Mesendoderm (in vitro differentiated cells): ENCODE measurements around the gene KCNG3.

Experiments used
- DNase-seq: peaks from one replicate; pipeline ENCODE4 v3.0.0; 2013
- H2AK5ac ChIP-seq: 2 replicates; pipeline ENCODE4 v1.6.1; 2013; ENCODE audit warnings: low read length, inconsistent platforms
- H2BK120ac ChIP-seq: 2 replicates; pipeline ENCODE4 v1.6.1; 2013; ENCODE audit warnings: low read depth, mild to moderate bottlenecking, low read length, moderate library complexity, mixed read lengths
- H2BK15ac ChIP-seq: replicated peaks from 2 replicates; pipeline ENCODE4 v1.6.1; 2013; ENCODE audit warnings: low read depth, mild to moderate bottlenecking, moderate library complexity
- H2BK5ac ChIP-seq: 2 replicates; pipeline ENCODE4 v1.6.1; 2013; ENCODE audit warnings: low read length, inconsistent platforms
- H3K18ac ChIP-seq: 2 replicates; pipeline ENCODE4 v1.6.1; 2013; ENCODE audit warnings: mild to moderate bottlenecking, low read length, mixed read lengths
- H3K23ac ChIP-seq: one replicate; pipeline ENCODE4 v1.6.1; 2013; ENCODE audit warnings: low read length
- H3K27ac ChIP-seq: 2 replicates; pipeline ENCODE4 v1.5.1; 2013; ENCODE audit warnings: low read depth, mild to moderate bottlenecking, inconsistent platforms, low read length, moderate library complexity
- H3K27me3 ChIP-seq: 2 replicates; pipeline ENCODE4 v1.6.1; 2013; ENCODE audit warnings: low read length, control low read depth, mild to moderate bottlenecking, inconsistent platforms; ENCODE audit not compliant: insufficient read depth, poor library complexity
- H3K36me3 ChIP-seq: 2 replicates; pipeline ENCODE4 v1.6.1; 2013; ENCODE audit warnings: low read length, inconsistent platforms; ENCODE audit not compliant: control insufficient read depth, insufficient read depth
- H3K4ac ChIP-seq: one replicate; pipeline ENCODE4 v1.6.1; 2013; ENCODE audit warnings: low read depth, mild to moderate bottlenecking, low read length, moderate library complexity
- H3K4me1 ChIP-seq: 2 replicates; pipeline ENCODE4 v1.6.1; 2013; ENCODE audit warnings: low read depth, low read length, inconsistent platforms; ENCODE audit not compliant: control insufficient read depth
- H3K4me2 ChIP-seq: 2 replicates; pipeline ENCODE4 v1.6.1; 2013; ENCODE audit warnings: low read length
- H3K4me3 ChIP-seq: 2 replicates; pipeline ENCODE4 v1.5.1; 2013; ENCODE audit warnings: mild to moderate bottlenecking, low read length
- H3K56ac ChIP-seq: one replicate; pipeline ENCODE4 v1.6.1; 2013; ENCODE audit warnings: low read length
- H3K79me1 ChIP-seq: 2 replicates; pipeline ENCODE4 v1.6.1; 2013; ENCODE audit warnings: low read length, inconsistent platforms
- H3K79me2 ChIP-seq: 2 replicates; pipeline ENCODE4 v1.6.1; 2013; ENCODE audit warnings: mild to moderate bottlenecking, low read length; ENCODE audit not compliant: control insufficient read depth, insufficient read depth
- H3K9ac ChIP-seq: 2 replicates; pipeline ENCODE4 v1.6.1; 2013; ENCODE audit warnings: low read length, inconsistent platforms
- H4K5ac ChIP-seq: one replicate; pipeline ENCODE4 v1.6.1; 2013; ENCODE audit warnings: low read length
- H4K8ac ChIP-seq: one replicate; pipeline ENCODE4 v1.6.1; 2013; ENCODE audit warnings: low read depth, mild to moderate bottlenecking, control low read depth, low read length, moderate library complexity
- WGBS: extraction: QIAGEN DNeasy Blood & Tissue Kit; methylation state at CpG from one replicate; pipeline ENCODE4 v1.1.7; 2013; ENCODE audit warnings: low lambda C conversion rate, missing lambda C conversion rate; ENCODE audit not compliant: insufficient coverage; ENCODE audit errors: extremely low coverage; 5-methylcytosine and 5-hydroxymethylcytosine counted together

The KCNG3 gene

GRCh38 chr2:42510191-42510590, 16.4 kb upstream of the KCNG3 start:
- no peaks in the 10 kb centered on the region for H3K79me1 ChIP-seq
- no peak overlapping the region for H2BK120ac ChIP-seq
- no peak overlapping the region for H3K23ac ChIP-seq
- H3K36me3 ChIP-seq: no peaks in the 10 kb centered on the region
- no peak overlapping the region for H2AK5ac ChIP-seq
- no peak for DNase-seq
- H2BK5ac ChIP-seq: no peak overlapping the region
- H3K27ac ChIP-seq: no peak overlapping the region
- peaks cover 4% of the 10 kb centered on the region for H3K4me1 ChIP-seq
- no peak overlapping the region for H4K5ac ChIP-seq
- H3K79me2 ChIP-seq: no peaks in the 10 kb centered on the region
- H4K8ac ChIP-seq: no peak overlapping the region
- H3K4ac ChIP-seq: no peak overlapping the region
- no peak overlapping the region for H3K18ac ChIP-seq
- H3K27me3 ChIP-seq: no peaks in the 10 kb centered on the region
- H3K56ac ChIP-seq: no peak overlapping the region
- no peak overlapping the region for H3K4me2 ChIP-seq
- H3K4me3 ChIP-seq: no peak overlapping the region
- no peak overlapping the region for H2BK15ac ChIP-seq
- no peak overlapping the region for H3K9ac ChIP-seq
- WGBS: no CpG with 5 or more reads among the region's 6 CpGs

GRCh38 chr2:42504364-42505230, 10.8 kb upstream of the KCNG3 start:
- no peak overlapping the region for H2BK5ac ChIP-seq
- no peaks in the 10 kb centered on the region for H3K79me1 ChIP-seq
- H3K18ac ChIP-seq: no peak overlapping the region
- no peak overlapping the region for H2AK5ac ChIP-seq
- no peak overlapping the region for H3K4me3 ChIP-seq
- H3K36me3 ChIP-seq: no peaks in the 10 kb centered on the region
- H3K27ac ChIP-seq: no peak overlapping the region
- DNase-seq: no peak
- no peak overlapping the region for H4K5ac ChIP-seq
- H3K56ac ChIP-seq: no peak overlapping the region
- no peaks in the 10 kb centered on the region for H3K27me3 ChIP-seq
- no peaks in the 10 kb centered on the region for H3K79me2 ChIP-seq
- no peak overlapping the region for H3K9ac ChIP-seq
- no peak overlapping the region for H3K4ac ChIP-seq
- H3K23ac ChIP-seq: no peak overlapping the region
- no peak overlapping the region for H3K4me2 ChIP-seq
- WGBS: no CpG with 5 or more reads among the region's 10 CpGs
- no peak overlapping the region for H2BK15ac ChIP-seq
- H3K4me1 ChIP-seq: no peaks in the 10 kb centered on the region
- no peak overlapping the region for H2BK120ac ChIP-seq
- no peak overlapping the region for H4K8ac ChIP-seq

GRCh38 chr2:42503291-42503690, 9.5 kb upstream of the KCNG3 start:
- WGBS: no CpG with 5 or more reads among the region's 2 CpGs
- no peak overlapping the region for H2AK5ac ChIP-seq
- H3K4ac ChIP-seq: no peak overlapping the region
- no peaks in the 10 kb centered on the region for H3K27me3 ChIP-seq
- H2BK5ac ChIP-seq: no peak overlapping the region
- H3K79me1 ChIP-seq: no peaks in the 10 kb centered on the region
- H3K79me2 ChIP-seq: no peaks in the 10 kb centered on the region
- H3K4me3 ChIP-seq: no peak overlapping the region
- H3K4me1 ChIP-seq: no peaks in the 10 kb centered on the region
- H2BK120ac ChIP-seq: no peak overlapping the region
- H4K8ac ChIP-seq: no peak overlapping the region
- no peak overlapping the region for H4K5ac ChIP-seq
- H3K18ac ChIP-seq: no peak overlapping the region
- H3K4me2 ChIP-seq: no peak overlapping the region
- H3K56ac ChIP-seq: no peak overlapping the region
- H3K23ac ChIP-seq: no peak overlapping the region
- H3K36me3 ChIP-seq: no peaks in the 10 kb centered on the region
- H3K9ac ChIP-seq: no peak overlapping the region
- no peak overlapping the region for H2BK15ac ChIP-seq
- DNase-seq: no peak
- no peak overlapping the region for H3K27ac ChIP-seq

- no peak overlapping the region for H2BK15ac ChIP-seq
- no CpG with 5 or more reads among the region's 3 CpGs for WGBS
- no peaks in the 10 kb centered on the region for H3K79me2 ChIP-seq
- DNase-seq: peak; percentile 48
- H2AK5ac ChIP-seq: no peak overlapping the region
- no peak overlapping the region for H3K4ac ChIP-seq
- H3K36me3 ChIP-seq: no peaks in the 10 kb centered on the region
- no peak overlapping the region for H3K27ac ChIP-seq
- no peak overlapping the region for H3K4me3 ChIP-seq
- no peak overlapping the region for H3K4me2 ChIP-seq
- H2BK120ac ChIP-seq: no peak overlapping the region
- H3K79me1 ChIP-seq: no peaks in the 10 kb centered on the region
- H4K8ac ChIP-seq: no peak overlapping the region
- no peak overlapping the region for H4K5ac ChIP-seq
- no peaks in the 10 kb centered on the region for H3K4me1 ChIP-seq
- H3K18ac ChIP-seq: no peak overlapping the region
- no peak overlapping the region for H3K23ac ChIP-seq
- no peaks in the 10 kb centered on the region for H3K27me3 ChIP-seq
- H3K9ac ChIP-seq: no peak overlapping the region
- H2BK5ac ChIP-seq: no peak overlapping the region
- no peak overlapping the region for H3K56ac ChIP-seq
Observed at GRCh38 chr2:42498497-42498896, 4.7 kb upstream of the KCNG3 start.

- no peaks in the 10 kb centered on the region for H3K79me1 ChIP-seq
- peak overlapping the region; percentile 50 for H3K56ac ChIP-seq
- H2AK5ac ChIP-seq: no peak overlapping the region
- H3K36me3 ChIP-seq: no peaks in the 10 kb centered on the region
- H4K5ac ChIP-seq: no peak overlapping the region
- H2BK15ac ChIP-seq: no peak overlapping the region
- H3K4ac ChIP-seq: no peak overlapping the region
- no peak overlapping the region for H4K8ac ChIP-seq
- no peak overlapping the region for H3K9ac ChIP-seq
- DNase-seq: no peak
- H3K23ac ChIP-seq: no peak overlapping the region
- H2BK120ac ChIP-seq: no peak overlapping the region
- H3K79me2 ChIP-seq: peaks cover 15% of the 10 kb centered on the region
- no peak overlapping the region for H3K4me3 ChIP-seq
- no peak overlapping the region for H3K18ac ChIP-seq
- no peaks in the 10 kb centered on the region for H3K27me3 ChIP-seq
- no peak overlapping the region for H3K27ac ChIP-seq
- no peak overlapping the region for H2BK5ac ChIP-seq
- no peak overlapping the region for H3K4me2 ChIP-seq
- no peaks in the 10 kb centered on the region for H3K4me1 ChIP-seq
- WGBS: no CpG with 5 or more reads among the region's 6 CpGs
Observed at GRCh38 chr2:42495611-42496010, 1.8 kb upstream of the KCNG3 start.

- H3K18ac ChIP-seq: no peak overlapping the region
- H3K4me2 ChIP-seq: no peak overlapping the region
- H3K9ac ChIP-seq: no peak overlapping the region
- no peak overlapping the region for H4K5ac ChIP-seq
- H4K8ac ChIP-seq: no peak overlapping the region
- no peaks in the 10 kb centered on the region for H3K36me3 ChIP-seq
- H3K4me3 ChIP-seq: no peak overlapping the region
- H2BK120ac ChIP-seq: no peak overlapping the region
- H3K4ac ChIP-seq: no peak overlapping the region
- H3K23ac ChIP-seq: no peak overlapping the region
- H3K27me3 ChIP-seq: no peaks in the 10 kb centered on the region
- H3K79me1 ChIP-seq: no peaks in the 10 kb centered on the region
- H3K79me2 ChIP-seq: peaks cover 18% of the 10 kb centered on the region
- H2AK5ac ChIP-seq: no peak overlapping the region
- H3K56ac ChIP-seq: no peak overlapping the region
- no CpG with 5 or more reads among the region's 1 CpG for WGBS
- no peak overlapping the region for H2BK5ac ChIP-seq
- no peaks in the 10 kb centered on the region for H3K4me1 ChIP-seq
- DNase-seq: no peak
- no peak overlapping the region for H3K27ac ChIP-seq
- H2BK15ac ChIP-seq: no peak overlapping the region
Observed at GRCh38 chr2:42495234-42495581, 1.4 kb upstream of the KCNG3 start.
